Esophagus squamous epithelium (tissue), 4 donors: ENCODE results near the gene NFE2L1.

Experiments used
- POLR2A ChIP-seq, 4 donors: fragments of 450-650 bp; IDR thresholded peaks; one replicate each; pipeline ENCODE4 v1.6.1; 2017; ENCODE audit warnings: antibody characterized with exemption in 4 of 4, mild to moderate bottlenecking in 4 of 4, moderate library complexity in 3 of 4
- TF ChIP-seq, protein P1 (sequence below), 6 experiments: fragments of 450-650 bp in 4 of 6; fragments of 200-600 bp in 2 of 6; sonication (generic) in 2 of 6; IDR thresholded peaks; one replicate each; pipeline ENCODE4 v1.5.1; 2016 to 2019; ENCODE audit warnings: antibody characterized with exemption in 6 of 6, mild to moderate bottlenecking in 4 of 6, moderate library complexity in 4 of 6

DNA sequence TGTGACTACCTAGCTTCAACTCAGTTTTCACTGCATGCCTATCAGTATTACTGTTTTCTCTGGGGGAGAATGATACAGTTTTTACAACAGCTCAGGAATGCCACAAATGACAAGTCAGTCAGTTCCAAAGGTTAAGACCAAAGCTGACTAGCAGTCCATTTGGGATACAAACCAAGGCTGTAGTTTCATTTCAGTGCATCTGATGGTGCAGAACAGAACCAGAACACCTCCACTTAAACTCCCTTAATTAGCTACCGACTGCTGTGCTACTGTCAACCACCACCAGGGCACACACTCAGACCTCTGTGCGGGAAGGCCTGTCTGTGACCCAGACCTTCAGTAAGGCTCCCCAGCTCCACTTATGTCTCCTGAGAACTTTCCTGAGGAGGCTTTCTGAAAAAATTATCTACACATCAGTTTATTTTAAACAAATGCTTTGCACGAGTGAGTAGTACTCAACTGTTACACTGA lies 20.4 kb downstream of the NFE2L1 start:
- TF ChIP-seq POLR2A (IDR thresholded peaks at IDR 0.05): no peak
- TF ChIP-seq, protein P1, sequence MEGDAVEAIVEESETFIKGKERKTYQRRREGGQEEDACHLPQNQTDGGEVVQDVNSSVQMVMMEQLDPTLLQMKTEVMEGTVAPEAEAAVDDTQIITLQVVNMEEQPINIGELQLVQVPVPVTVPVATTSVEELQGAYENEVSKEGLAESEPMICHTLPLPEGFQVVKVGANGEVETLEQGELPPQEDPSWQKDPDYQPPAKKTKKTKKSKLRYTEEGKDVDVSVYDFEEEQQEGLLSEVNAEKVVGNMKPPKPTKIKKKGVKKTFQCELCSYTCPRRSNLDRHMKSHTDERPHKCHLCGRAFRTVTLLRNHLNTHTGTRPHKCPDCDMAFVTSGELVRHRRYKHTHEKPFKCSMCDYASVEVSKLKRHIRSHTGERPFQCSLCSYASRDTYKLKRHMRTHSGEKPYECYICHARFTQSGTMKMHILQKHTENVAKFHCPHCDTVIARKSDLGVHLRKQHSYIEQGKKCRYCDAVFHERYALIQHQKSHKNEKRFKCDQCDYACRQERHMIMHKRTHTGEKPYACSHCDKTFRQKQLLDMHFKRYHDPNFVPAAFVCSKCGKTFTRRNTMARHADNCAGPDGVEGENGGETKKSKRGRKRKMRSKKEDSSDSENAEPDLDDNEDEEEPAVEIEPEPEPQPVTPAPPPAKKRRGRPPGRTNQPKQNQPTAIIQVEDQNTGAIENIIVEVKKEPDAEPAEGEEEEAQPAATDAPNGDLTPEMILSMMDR (IDR thresholded peaks at IDR 0.05): peak in 2 of 6 experiments; percentile 24 to 50
